Activated naive CD4-positive, alpha-beta T cell treated with anti-CD3 and anti-CD28 coated beads, Interleukin-2, amount 50 U/mL, for 24 hours (primary cell): ENCODE measurements around the gene DNASE2B.
"Not testable (repeated sequence)": the region's sequence is repeated elsewhere in the genome, so short reads cannot be mapped to it uniquely, and the experiment has no call there.

Experiments used
- H3K27ac Mint-ChIP-seq: one replicate; pipeline ENCODE4 v1.8.0; 2021; ENCODE audit warnings: mild to moderate bottlenecking, mixed read lengths
- H3K27me3 Mint-ChIP-seq: one replicate; pipeline ENCODE4 v1.8.0; 2021; ENCODE audit warnings: mixed read lengths
- H3K36me3 Mint-ChIP-seq: one replicate; pipeline ENCODE4 v1.8.0; 2021; ENCODE audit warnings: mixed read lengths
- H3K4me1 Mint-ChIP-seq: one replicate; pipeline ENCODE4 v1.8.0; 2021; ENCODE audit warnings: mixed read lengths
- H3K4me3 Mint-ChIP-seq: one replicate; pipeline ENCODE4 v1.8.0; 2021; ENCODE audit warnings: mild to moderate bottlenecking, mixed read lengths
- H3K9me3 Mint-ChIP-seq: one replicate; pipeline ENCODE4 v1.8.0; 2021; ENCODE audit warnings: mixed read lengths

Gene DNASE2B

GRCh38 chr1:84425150-84425896 is 27.0 kb downstream of the DNASE2B start:
- H3K9me3 Mint-ChIP-seq: no peaks in the 10 kb centered on the region
- H3K27me3 Mint-ChIP-seq: no peaks in the 10 kb centered on the region
- H3K4me1 Mint-ChIP-seq: no peaks in the 10 kb centered on the region
- H3K27ac Mint-ChIP-seq: no peak overlapping the region
- no peak overlapping the region for H3K4me3 Mint-ChIP-seq
- H3K36me3 Mint-ChIP-seq: peaks cover 2% of the 10 kb centered on the region

GRCh38 chr1:84426376-84426775 is 28.1 kb downstream of the DNASE2B start:
- Mint-ChIP-seq H3K9me3 (no peaks in the 10 kb centered on the region), H3K27ac (no peak overlapping the region), H3K4me1 (no peaks in the 10 kb centered on the region), H3K27me3 (no peaks in the 10 kb centered on the region), H3K4me3 (no peak overlapping the region), H3K36me3 (peaks cover 2% of the 10 kb centered on the region)

DNA sequence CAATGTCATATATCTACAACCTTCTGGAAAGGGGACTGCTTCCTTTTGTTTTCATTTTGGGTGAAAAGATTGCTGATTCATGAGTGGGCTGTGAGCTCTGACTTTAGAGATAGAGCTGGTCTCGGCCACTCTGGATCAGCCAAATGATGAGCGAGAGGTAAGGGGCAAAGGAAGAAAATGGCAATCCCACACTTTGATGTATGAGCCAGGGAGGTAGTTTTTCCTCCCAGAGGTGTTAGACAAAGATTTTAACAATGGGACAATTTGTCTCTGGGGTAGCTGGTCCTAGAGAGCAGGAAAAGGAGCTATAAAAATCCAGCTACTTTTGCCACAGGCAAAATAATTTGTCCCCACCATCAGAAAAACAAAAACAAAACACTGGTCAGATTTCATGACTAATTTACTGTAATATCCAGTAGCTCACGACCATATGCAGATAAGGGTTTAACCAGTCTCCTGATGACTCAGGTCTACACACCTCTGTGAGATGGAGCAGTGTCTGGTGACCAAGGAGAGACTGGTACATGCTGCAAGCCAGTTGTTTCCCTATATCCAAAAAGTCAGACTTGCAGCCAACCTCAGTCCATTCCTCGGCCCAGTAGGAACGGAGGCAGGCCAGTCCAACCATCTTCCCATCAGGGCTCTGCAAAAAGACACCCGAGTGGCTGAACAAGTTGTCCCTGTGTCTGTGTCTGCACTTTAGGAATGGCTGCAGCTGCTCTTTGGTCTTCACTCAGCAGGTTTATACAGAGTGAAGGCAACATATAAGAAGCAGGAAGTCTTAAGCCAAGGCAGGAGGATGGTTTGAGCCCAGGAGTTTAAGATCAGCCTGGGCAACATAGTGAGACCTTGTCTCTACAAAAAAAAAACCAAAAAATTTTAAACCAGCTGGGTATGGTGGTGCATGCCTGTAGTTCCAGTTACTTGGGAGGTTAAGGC is 29.2 kb downstream of the DNASE2B start:
- H3K4me1 Mint-ChIP-seq: no peaks in the 10 kb centered on the region
- no peaks in the 10 kb centered on the region for H3K27me3 Mint-ChIP-seq
- no peak overlapping the region for H3K27ac Mint-ChIP-seq
- H3K36me3 Mint-ChIP-seq: peaks cover 2% of the 10 kb centered on the region
- no peaks in the 10 kb centered on the region for H3K9me3 Mint-ChIP-seq
- no peak overlapping the region for H3K4me3 Mint-ChIP-seq

GRCh38 chr1:84428235-84428634 is 30.0 kb downstream of the DNASE2B start:
- H3K4me1 Mint-ChIP-seq: peaks cover 3% of the 10 kb centered on the region
- H3K4me3 Mint-ChIP-seq: no peak overlapping the region
- H3K36me3 Mint-ChIP-seq: peaks cover 2% of the 10 kb centered on the region
- H3K27ac Mint-ChIP-seq: no peak overlapping the region
- no peaks in the 10 kb centered on the region for H3K27me3 Mint-ChIP-seq
- no peaks in the 10 kb centered on the region for H3K9me3 Mint-ChIP-seq

DNA sequence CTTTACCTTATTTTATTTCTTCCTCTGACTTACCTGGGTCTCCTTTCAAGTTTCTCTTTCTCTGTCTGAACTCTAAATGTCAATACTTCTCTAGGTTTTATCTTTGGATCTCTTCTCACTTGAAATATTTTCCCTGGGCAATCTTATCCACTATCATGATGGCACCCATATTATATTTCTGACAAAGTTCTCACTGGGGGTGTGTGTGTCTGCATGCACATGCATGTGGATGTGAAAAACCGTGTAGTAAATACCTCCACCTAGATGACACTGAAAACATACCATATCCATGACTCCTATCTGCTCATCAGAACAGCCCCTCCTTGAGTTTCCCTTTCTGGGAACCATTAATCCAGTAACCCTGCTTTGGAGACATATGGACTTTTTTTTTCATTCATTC is 30.9 kb downstream of the DNASE2B start:
- no peaks in the 10 kb centered on the region for H3K9me3 Mint-ChIP-seq
- H3K4me1 Mint-ChIP-seq: peaks cover 11% of the 10 kb centered on the region
- peaks cover 2% of the 10 kb centered on the region for H3K36me3 Mint-ChIP-seq
- no peak overlapping the region for H3K27ac Mint-ChIP-seq
- H3K27me3 Mint-ChIP-seq: no peaks in the 10 kb centered on the region
- H3K4me3 Mint-ChIP-seq: no peak overlapping the region

DNA sequence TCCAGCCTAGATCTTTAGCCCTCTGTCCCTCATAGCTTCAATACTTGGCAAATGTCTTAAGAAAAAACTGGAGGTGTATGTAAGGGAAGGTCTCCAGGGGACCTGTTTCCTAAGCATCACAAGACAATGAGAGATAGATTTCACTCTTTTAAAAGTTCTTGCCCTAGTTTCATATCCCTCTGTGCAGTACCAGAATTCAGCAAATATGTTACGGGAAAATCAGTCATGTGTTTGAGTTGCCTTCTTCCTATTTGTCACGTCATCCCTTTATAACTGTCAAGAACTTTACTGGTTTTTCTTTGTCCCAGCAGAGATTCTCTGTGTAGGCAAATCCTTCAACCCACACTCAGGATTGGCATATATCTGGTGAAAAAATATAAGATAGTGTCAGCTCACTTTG is 32.3 kb downstream of the DNASE2B start:
- Mint-ChIP-seq H3K4me1 (peaks cover 11% of the 10 kb centered on the region), H3K36me3 (peaks cover 2% of the 10 kb centered on the region), H3K27me3 (no peaks in the 10 kb centered on the region), H3K27ac (no peak overlapping the region), H3K9me3 (no peaks in the 10 kb centered on the region), H3K4me3 (no peak overlapping the region)

- peak overlapping the region; percentile 33 for H3K27ac Mint-ChIP-seq
- H3K4me3 Mint-ChIP-seq: peak overlapping the region; percentile 68
- H3K27me3 Mint-ChIP-seq: no peaks in the 10 kb centered on the region
- H3K9me3 Mint-ChIP-seq: no peaks in the 10 kb centered on the region
- peaks cover 2% of the 10 kb centered on the region for H3K36me3 Mint-ChIP-seq
- H3K4me1 Mint-ChIP-seq: peaks cover 11% of the 10 kb centered on the region
Measured at GRCh38 chr1:84433258-84434080, 35.2 kb downstream of the DNASE2B start.

DNA sequence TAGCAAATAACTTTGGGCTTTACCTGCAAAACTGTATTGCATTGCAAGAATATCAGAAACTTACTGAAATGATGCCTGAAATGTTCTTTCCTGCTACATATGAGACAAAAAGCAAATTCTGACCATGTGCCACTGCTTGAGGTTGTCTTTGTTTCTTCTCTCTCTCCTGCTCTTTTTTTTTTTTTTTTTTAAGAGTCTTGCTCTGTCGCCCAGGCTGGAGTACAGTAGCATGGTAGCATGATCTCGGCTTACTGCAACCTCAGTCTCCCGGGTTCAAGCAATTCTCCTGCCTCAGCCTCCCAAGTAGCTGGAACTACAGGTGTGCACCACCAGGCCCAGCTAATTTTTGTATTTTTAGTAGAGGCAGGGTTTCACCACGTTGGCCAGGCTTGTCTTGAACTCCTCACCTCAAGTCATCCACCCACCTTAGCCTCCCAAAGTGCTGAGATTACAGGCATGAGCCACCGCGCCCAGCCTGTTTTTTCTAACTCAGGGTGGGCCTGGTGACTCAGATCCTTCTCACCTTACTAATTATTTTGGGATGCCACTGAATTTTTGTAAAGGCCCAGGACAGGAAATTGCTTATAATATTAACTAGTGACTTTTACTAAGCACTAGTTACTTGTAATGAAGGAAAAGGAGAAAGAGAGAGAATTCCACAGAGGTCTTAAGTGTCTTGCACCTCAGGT is 35.9 kb downstream of the DNASE2B start:
- H3K4me1 Mint-ChIP-seq: peaks cover 11% of the 10 kb centered on the region
- no peaks in the 10 kb centered on the region for H3K27me3 Mint-ChIP-seq
- peak overlapping the region; percentile 68 for H3K4me3 Mint-ChIP-seq

GRCh38 chr1:84434801-84435549 is 36.7 kb downstream of the DNASE2B start:
- H3K4me3 Mint-ChIP-seq: no peak overlapping the region
- peaks cover 11% of the 10 kb centered on the region for H3K4me1 Mint-ChIP-seq
- H3K27ac Mint-ChIP-seq: no peak overlapping the region
- no peaks in the 10 kb centered on the region for H3K27me3 Mint-ChIP-seq
- no peaks in the 10 kb centered on the region for H3K9me3 Mint-ChIP-seq
- H3K36me3 Mint-ChIP-seq: no peaks in the 10 kb centered on the region

More for the DNA sequence above, 35.9 kb downstream of the DNASE2B start:
- H3K36me3 Mint-ChIP-seq: no peaks in the 10 kb centered on the region
- peak overlapping the region; percentile 33 for H3K27ac Mint-ChIP-seq
- no peaks in the 10 kb centered on the region for H3K9me3 Mint-ChIP-seq

- Mint-ChIP-seq H3K36me3 (no peaks in the 10 kb centered on the region), H3K4me1 (peaks cover 15% of the 10 kb centered on the region), H3K27ac (no peak overlapping the region), H3K4me3 (no peak overlapping the region), H3K9me3 (no peaks in the 10 kb centered on the region), H3K27me3 (no peaks in the 10 kb centered on the region)
Measured at GRCh38 chr1:84436876-84437655, 38.8 kb downstream of the DNASE2B start.

- H3K27me3 Mint-ChIP-seq: peaks cover 1% of the 10 kb centered on the region
- no peaks in the 10 kb centered on the region for H3K9me3 Mint-ChIP-seq
- H3K4me1 Mint-ChIP-seq: peaks cover 12% of the 10 kb centered on the region
- no peaks in the 10 kb centered on the region for H3K36me3 Mint-ChIP-seq
- peak overlapping the region; percentile 6 for H3K27ac Mint-ChIP-seq
- peak overlapping the region; percentile 47 for H3K4me3 Mint-ChIP-seq
Measured at GRCh38 chr1:84442256-84442655, 44.0 kb downstream of the DNASE2B start.

GRCh38 chr1:84442747-84443646 is 44.7 kb downstream of the DNASE2B start:
- not testable (repeated sequence) for H3K36me3 Mint-ChIP-seq, H3K27ac Mint-ChIP-seq, H3K9me3 Mint-ChIP-seq, H3K27me3 Mint-ChIP-seq
- Mint-ChIP-seq H3K4me3 (peak overlapping the region; percentile 47), H3K4me1 (peaks cover 12% of the 10 kb centered on the region)

DNA sequence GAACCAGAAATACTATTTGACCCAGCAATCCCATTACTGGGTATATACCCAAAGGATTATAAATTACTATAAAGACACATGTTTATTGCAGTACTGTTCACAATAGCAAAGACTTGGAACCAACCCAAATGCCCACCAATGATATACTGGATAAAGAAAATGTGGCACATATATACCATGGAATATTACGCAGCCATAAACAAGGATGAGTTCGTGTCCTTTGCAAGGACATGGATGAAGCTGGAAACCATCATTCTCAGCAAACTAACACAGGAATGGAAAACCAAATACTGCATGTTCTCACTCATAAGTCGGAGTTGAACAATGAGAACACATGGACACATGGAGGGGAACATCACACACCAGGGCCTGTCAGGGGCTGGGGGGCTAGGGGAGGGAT is 50.4 kb downstream of the DNASE2B start:
- H3K4me3 Mint-ChIP-seq: not testable (repeated sequence)

More for the DNA sequence above, 50.4 kb downstream of the DNASE2B start:
- H3K27ac Mint-ChIP-seq, H3K27me3 Mint-ChIP-seq, H3K4me1 Mint-ChIP-seq, H3K9me3 Mint-ChIP-seq, H3K36me3 Mint-ChIP-seq: not testable (repeated sequence)
